ENCODE results near the gene C11orf21.

The C11orf21 gene

GRCh38 chr11:2272228-2272945 is 29.3 kb downstream of the C11orf21 start:
- DNase-seq (ENCODE audit: low read depth in 2 of 2, low spot score in 1 of 2) = no peak

GRCh38 chr11:2271327-2272227 is 30.1 kb downstream of the C11orf21 start:
- no peak for DNase-seq (ENCODE audit: low read depth in 2 of 2, low spot score in 1 of 2)

- peak; percentile 26 to 61 for DNase-seq (ENCODE audit: low read depth in 2 of 2, low spot score in 1 of 2)
Measured at GRCh38 chr11:2271077-2271326, 30.7 kb downstream of the C11orf21 start.

- DNase-seq (ENCODE audit: low read depth in 2 of 2, low spot score in 1 of 2) = no peak
Measured at GRCh38 chr11:2270322-2271076, 31.2 kb downstream of the C11orf21 start, which contains the start of gene ASCL2. ASCL2 (minus strand) TSS chr11:2270588; CDS start chr11:2270332, 256 bp downstream.

DNA sequence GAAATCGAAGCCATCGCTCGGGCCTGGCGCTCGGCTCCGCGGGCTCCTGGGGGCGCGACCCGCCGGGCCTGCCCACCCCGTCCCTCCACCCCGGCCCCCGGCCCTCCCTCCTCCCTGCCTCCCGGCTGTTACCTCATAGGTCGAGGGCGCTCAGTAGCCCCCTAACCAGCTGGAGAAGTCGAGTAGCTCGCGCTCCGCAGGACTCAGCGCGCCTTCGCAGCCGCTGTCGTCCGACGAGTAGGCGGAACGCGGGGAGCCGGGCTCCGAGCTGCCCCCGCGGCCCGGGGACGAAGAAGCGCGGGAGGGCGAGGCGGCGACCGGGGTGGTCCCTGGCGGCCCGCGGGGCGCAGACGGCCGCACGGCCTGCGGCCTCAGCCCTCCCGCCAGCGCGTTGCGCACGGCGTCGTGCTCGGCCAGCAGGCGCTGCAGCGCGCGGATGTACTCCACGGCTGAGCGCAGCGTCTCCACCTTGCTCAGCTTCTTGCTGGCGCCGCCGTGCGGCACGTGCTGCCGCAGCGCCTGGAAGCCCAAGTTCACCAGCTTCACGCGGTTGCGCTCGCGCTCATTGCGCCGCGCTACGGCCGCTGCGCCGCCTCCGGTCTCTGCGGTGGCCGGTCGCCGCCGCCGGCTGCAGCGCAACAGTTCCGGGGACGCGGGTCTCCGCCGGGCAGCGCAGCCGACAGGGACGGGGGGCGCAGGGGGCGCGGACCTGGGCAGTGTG is 32.0 kb downstream of the C11orf21 start:
- DNase-seq (ENCODE audit: low read depth in 2 of 2, low spot score in 1 of 2) = no peak

DNA sequence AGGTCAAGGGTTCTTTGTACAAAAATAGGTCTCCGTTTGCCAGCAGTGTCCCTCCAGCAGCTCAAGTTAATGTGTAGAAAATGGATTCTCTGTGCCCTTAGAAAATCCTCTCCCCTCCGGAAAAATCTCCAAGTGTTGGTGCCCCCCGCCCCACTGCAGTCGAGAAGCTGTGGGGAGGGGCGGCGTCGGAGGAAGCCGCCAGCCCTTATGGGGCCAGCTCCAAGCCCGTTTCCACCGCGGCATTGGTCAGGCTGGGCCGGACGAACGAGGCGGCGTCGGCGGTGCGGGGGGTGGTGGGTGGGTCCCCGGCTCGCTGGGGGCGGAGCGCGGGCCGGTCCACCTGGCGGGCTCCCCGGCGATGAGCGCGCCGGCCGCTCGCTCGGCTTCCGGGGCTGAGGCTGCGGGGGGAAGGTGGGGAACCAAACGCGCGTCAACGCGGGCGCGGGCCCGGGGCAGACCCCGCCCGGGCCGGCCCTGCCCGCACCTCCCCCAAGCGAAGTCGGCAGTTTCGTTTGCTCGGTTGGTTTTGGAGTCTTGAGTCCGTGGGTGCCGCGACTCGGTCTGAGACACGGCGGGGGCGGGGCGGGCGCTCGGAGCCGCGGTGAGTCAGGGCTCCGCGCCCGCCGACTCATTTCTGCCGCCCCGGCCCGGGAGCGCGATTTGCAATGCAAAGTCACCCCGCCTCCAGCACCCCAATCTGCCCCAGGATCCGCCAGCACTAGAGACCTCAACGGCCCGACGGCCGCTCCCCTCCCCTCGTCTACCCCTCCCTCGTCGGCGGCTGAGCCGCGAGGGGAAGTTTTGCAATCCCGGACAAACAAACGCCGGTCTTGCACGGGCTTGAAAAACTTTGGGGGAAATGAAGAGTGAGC is 32.8 kb downstream of the C11orf21 start:
- DNase-seq (ENCODE audit: low read depth in 2 of 2, low spot score in 1 of 2) = peak; percentile 68 to 82

DNA sequence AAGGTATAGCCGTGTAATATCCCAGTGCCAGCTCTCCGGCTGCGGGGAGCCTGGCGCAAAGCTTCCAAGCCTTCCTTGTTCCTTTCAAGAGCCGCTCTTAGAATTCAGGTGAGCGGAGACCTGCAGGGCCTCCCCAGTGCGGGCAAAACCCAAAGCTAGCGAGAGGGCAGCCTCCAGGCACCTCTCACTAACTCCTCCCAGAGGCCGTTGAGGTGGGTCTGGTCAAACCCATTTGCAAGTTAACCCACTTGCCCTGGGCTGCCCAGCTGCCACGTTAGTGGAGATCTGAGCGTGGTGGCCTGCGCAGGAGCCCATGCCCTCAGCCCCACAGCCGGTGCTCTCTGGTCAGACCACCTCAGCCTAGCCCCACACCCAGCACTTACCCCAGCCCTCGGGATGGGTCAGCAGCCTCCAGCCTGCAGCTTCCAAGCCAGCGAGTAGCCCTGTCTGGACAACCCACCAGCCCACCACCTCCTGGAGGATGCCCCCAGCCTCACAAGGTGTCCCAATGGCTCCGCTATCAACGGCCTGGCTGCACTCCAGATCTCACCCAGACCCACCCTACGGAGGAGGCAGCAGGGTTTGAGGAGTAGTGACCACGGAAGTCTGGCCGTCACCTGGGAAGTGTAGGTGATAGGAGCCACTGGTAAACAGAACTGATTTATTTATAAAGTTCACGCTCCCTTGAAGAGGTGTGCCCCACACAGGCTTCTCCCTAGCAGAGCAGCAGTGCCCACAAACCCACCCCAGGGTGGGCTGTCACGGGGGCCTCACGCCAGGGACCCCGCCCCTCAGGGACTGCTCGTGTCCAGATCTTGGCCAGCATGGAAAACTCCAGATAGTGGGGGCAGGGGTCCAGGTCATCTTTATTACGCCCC is 33.6 kb downstream of the C11orf21 start:
- DNase-seq (ENCODE audit: low read depth in 2 of 2, low spot score in 1 of 2) = no peak

GRCh38 chr11:2267306-2267850 is 34.3 kb downstream of the C11orf21 start:
- DNase-seq (ENCODE audit: low read depth in 2 of 2, low spot score in 1 of 2) = no peak

GRCh38 chr11:2266586-2267305 is 35.0 kb downstream of the C11orf21 start:
- DNase-seq (ENCODE audit: low read depth in 2 of 2, low spot score in 1 of 2) = no peak

DNA sequence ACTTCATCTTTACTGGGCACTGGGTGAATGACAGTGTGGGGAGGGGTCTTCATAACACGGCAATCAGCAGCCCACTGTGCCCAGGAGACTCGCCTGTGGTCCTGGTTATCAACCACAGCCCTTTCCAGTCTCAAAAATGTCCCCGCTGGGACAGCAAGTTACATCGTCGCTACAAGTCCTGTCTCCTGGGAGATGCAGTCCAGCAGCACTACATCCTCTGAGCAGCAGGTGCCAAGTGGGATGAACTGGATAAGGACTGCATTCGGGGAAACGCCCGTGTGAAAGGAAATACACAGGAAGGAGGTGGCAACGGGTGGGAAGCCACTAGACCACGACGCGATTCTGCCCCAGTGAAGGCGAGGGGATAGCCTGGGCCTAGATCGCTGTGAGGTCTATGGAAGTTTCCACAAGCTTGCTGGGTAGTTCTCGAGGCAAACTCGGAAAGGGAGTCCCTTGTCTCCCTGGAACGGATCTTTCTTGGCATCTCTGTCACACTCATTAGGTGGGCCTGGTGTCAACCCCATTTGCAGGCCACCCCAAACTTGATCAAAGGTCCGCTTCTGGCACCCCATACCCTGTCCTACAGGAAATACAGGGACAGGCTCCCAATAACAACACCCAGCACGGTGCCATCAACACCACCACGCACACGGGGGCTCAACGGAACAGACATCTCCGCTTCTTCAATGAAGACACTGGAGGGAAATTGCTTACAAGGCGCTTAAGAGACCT is 35.7 kb downstream of the C11orf21 start:
- no peak for DNase-seq (ENCODE audit: low read depth in 2 of 2, low spot score in 1 of 2)

- DNase-seq (ENCODE audit: low read depth in 2 of 2, low spot score in 1 of 2) = no peak
Measured at GRCh38 chr11:2265396-2265795, 36.3 kb downstream of the C11orf21 start.

DNA sequence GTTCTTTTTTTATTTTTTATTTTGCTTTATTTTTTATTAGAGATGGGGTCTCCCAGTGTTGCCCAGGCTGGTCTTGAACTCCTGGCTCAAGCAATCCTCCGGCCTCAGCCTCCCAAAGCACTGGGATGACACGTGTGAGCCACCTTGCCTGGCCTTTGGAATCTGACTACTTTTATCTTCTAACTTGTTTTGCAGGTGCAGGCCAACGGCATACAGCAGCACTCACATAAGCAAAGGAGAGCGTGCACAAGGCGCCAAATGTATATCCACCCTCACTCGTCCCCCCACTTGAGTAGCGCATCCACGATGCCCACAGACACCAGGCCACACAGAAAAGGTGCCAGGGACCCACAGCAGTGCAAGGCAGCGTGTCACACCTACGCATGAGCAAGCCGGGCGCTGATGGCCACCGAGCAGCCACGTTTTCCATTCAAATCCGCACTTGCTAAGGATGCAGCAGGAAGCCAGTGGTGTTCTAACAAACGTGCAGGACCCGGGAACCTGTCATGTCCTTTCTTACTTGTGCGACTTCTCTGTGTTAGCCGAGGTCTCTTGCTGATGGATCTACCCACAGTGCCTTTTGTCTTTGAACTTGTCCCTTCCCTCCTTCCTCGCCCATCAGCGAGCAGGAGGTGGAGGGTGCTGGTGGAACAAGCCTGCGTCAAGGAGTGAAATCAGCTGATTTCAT is 37.2 kb downstream of the C11orf21 start:
- DNase-seq (ENCODE audit: low read depth in 2 of 2, low spot score in 1 of 2) = no peak

GRCh38 chr11:2263724-2264360 is 37.9 kb downstream of the C11orf21 start:
- DNase-seq (ENCODE audit: low read depth in 2 of 2, low spot score in 1 of 2) = no peak

GRCh38 chr11:2263071-2263565 is 38.6 kb downstream of the C11orf21 start:
- DNase-seq (ENCODE audit: low read depth in 2 of 2, low spot score in 1 of 2) = no peak

DNA sequence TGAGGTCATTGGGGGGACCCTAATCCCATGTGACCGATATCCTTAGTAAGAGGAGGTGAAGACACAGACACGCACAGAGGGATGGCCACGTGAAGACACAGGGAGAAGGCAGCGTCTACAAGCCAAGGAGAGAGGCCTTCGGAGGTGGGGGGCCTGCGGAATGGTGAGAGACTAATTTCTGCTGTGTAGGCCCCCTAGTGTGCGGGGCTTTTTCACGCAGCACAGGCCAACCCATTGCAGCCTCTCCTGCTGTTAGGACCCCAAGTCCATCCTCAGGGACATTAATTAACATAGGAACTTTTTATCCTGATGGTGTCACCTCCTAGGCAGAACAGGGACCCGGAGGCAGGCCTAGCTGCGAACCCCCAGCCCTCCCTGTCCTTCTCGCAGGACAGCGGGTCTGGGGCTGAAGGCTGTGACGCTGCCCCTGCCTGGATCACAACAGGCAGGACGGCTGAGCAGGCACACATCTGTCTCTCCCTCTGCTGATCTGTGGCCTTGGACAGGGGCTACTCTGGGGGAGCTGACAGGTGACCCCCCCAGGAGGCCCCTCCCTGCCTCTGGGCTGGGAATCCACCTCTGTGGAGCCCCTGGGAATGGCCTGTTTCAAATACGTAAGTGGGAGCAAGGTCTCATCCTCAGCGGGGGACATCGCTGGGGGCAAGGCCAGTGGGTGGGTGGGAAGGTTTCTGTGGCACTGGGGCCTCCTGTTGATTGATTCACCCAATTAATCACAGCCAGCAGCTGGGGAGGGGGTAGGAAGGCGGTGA is 39.2 kb downstream of the C11orf21 start:
- DNase-seq (ENCODE audit: low read depth in 2 of 2, low spot score in 1 of 2) = no peak
